ENCODE measurements around the gene MSH4.

- TF ChIP-seq CTCF (IDR thresholded peaks at IDR 0.05) (no peak), POLR2A (IDR thresholded peaks at IDR 0.05) (no peak)
These were observed 74.3 kb downstream of the MSH4 start for GRCh38 chr1:75870951-75871350.

Measured in testis (tissue), 2 donors.